Glomerular visceral epithelial cell (primary cell): ENCODE measurements around the gene DNAAF9.
A peak's percentile ranks its signal among the peaks of the same experiment; 100 is the strongest.

ENCODE experiments used
- DNase-seq: peaks from one replicate; pipeline ENCODE4 v3.0.0-alpha.2; 2016; ENCODE audit errors: extremely low spot score

The DNAAF9 gene

GRCh38 chr20:3410464-3410863 lies 3.0 kb upstream of the DNAAF9 start:
- no peak for DNase-seq

- DNase-seq: no peak
These were observed 1.9 kb upstream of the DNAAF9 start for GRCh38 chr20:3409417-3409816.

GRCh38 chr20:3407771-3408637 lies 535 bp upstream of the DNAAF9 start:
- peak; percentile 93 for DNase-seq

- peak; percentile 12 for DNase-seq
These were observed 909 bp downstream of the DNAAF9 start for GRCh38 chr20:3406481-3407039.

- no peak for DNase-seq
These were observed 1.6 kb downstream of the DNAAF9 start for GRCh38 chr20:3405696-3406358.

- no peak for DNase-seq
These were observed 2.3 kb downstream of the DNAAF9 start for GRCh38 chr20:3405139-3405538.

GRCh38 chr20:3404402-3404801 lies 3.1 kb downstream of the DNAAF9 start:
- no peak for DNase-seq

- no peak for DNase-seq
These were observed 3.7 kb downstream of the DNAAF9 start for GRCh38 chr20:3403741-3404140.

GRCh38 chr20:3402453-3402852 lies 5.0 kb downstream of the DNAAF9 start:
- DNase-seq: no peak

GRCh38 chr20:3400260-3401155 lies 7.0 kb downstream of the DNAAF9 start:
- DNase-seq: no peak

- no peak for DNase-seq
These were observed 8.7 kb downstream of the DNAAF9 start for GRCh38 chr20:3398681-3399252.

GRCh38 chr20:3396492-3396891 lies 11.0 kb downstream of the DNAAF9 start:
- DNase-seq: no peak

- no peak for DNase-seq
These were observed 14.7 kb downstream of the DNAAF9 start for GRCh38 chr20:3392756-3393155.

GRCh38 chr20:3390759-3391425 lies 16.6 kb downstream of the DNAAF9 start:
- peak; percentile 9 for DNase-seq

- no peak for DNase-seq
These were observed 23.5 kb downstream of the DNAAF9 start for GRCh38 chr20:3383878-3384495.

- DNase-seq: no peak
These were observed 24.6 kb downstream of the DNAAF9 start for GRCh38 chr20:3382836-3383235.

- no peak for DNase-seq
These were observed 27.0 kb downstream of the DNAAF9 start for GRCh38 chr20:3380228-3381070.

- DNase-seq: no peak
These were observed 29.3 kb downstream of the DNAAF9 start for GRCh38 chr20:3378138-3378537.

- DNase-seq: no peak
These were observed 29.8 kb downstream of the DNAAF9 start for GRCh38 chr20:3377644-3378043.

GRCh38 chr20:3374296-3374695 lies 33.2 kb downstream of the DNAAF9 start:
- DNase-seq: peak; percentile 9
